ENCODE results near the gene EEF1A2.

- TF ChIP-seq GATA2 (IDR thresholded peaks at IDR 0.05; ENCODE audit: low read depth, low read length), result no peak
- TF ChIP-seq GATA3 (IDR thresholded peaks at IDR 0.05; ENCODE audit: low read depth, low read length), result no peak
Measured at GRCh38 chr20:63458170-63459069, 40.5 kb downstream of the EEF1A2 start.

All from SH-SY5Y (cell line).